Neuronal stem cell (in vitro differentiated cells): ENCODE data around the gene RAB3GAP1.

Source experiments
- DNase-seq: peaks from one replicate; pipeline ENCODE4 v3.0.0-alpha.2; 2013; ENCODE audit warnings: low spot score
- H2AFZ ChIP-seq: one replicate; pipeline ENCODE4 v1.6.1; 2013; ENCODE audit warnings: mild to moderate bottlenecking, low read length, inconsistent platforms
- H2AK5ac ChIP-seq: 2 replicates; pipeline ENCODE4 v1.6.1; 2013; ENCODE audit warnings: low read depth, mild to moderate bottlenecking, inconsistent platforms, low read length, moderate library complexity, mixed read lengths
- H2BK120ac ChIP-seq: 2 replicates; pipeline ENCODE4 v1.6.1; 2013; ENCODE audit warnings: low read depth, mild to moderate bottlenecking, inconsistent platforms, low read length, moderate library complexity, mixed read lengths
- H2BK12ac ChIP-seq: one replicate; pipeline ENCODE4 v1.6.1; 2013; ENCODE audit warnings: low read length, inconsistent platforms
- H2BK15ac ChIP-seq: 2 replicates; pipeline ENCODE4 v1.6.1; 2013; ENCODE audit warnings: mild to moderate bottlenecking, low read length, inconsistent platforms, mixed read lengths
- H2BK5ac ChIP-seq: one replicate; pipeline ENCODE4 v1.6.1; 2013; ENCODE audit warnings: inconsistent platforms, mild to moderate bottlenecking, low read length, moderate library complexity
- H3K14ac ChIP-seq: one replicate; pipeline ENCODE4 v1.6.1; 2013; ENCODE audit warnings: low read length, inconsistent platforms
- H3K18ac ChIP-seq: 2 replicates; pipeline ENCODE4 v1.6.1; 2013; ENCODE audit warnings: low read length, inconsistent platforms
- H3K23ac ChIP-seq: 2 replicates; pipeline ENCODE4 v1.6.1; 2013; ENCODE audit warnings: low read depth, mild to moderate bottlenecking, mixed read lengths, low read length, inconsistent platforms; ENCODE audit not compliant: poor library complexity
- H3K27ac ChIP-seq: replicated peaks from 3 replicates; pipeline ENCODE4 v1.5.1; 2013; ENCODE audit warnings: low read length, inconsistent platforms
- H3K27me3 ChIP-seq, 3 experiments: 2 replicates each; pipeline ENCODE4 v1.6.1; 2013; ENCODE audit warnings: low read length in 3 of 3, mild to moderate bottlenecking in 2 of 3, inconsistent platforms in 1 of 3, low read depth in 1 of 3, mixed read lengths in 1 of 3, moderate library complexity in 1 of 3; ENCODE audit not compliant: control insufficient read depth in 3 of 3, insufficient read depth in 3 of 3
- H3K36me3 ChIP-seq, 2 donors: replicated peaks in 1 of 2; 2 replicates each; pipeline ENCODE4 v1.6.1; 2013; ENCODE audit warnings: low read length in 2 of 2; ENCODE audit not compliant: control insufficient read depth in 2 of 2, insufficient read depth in 2 of 2
- H3K4ac ChIP-seq: 2 replicates; pipeline ENCODE4 v1.6.1; 2013; ENCODE audit warnings: inconsistent platforms, mild to moderate bottlenecking, low read length, moderate library complexity
- H3K4me1 ChIP-seq, 2 donors: 1 replicate in 1 of 2; 2 replicates in 1 of 2; pipeline ENCODE4 v1.6.1; 2013; ENCODE audit warnings: low read length in 2 of 2, low read depth in 1 of 2; ENCODE audit not compliant: control insufficient read depth in 2 of 2, insufficient read depth in 1 of 2
- H3K4me2 ChIP-seq: one replicate; pipeline ENCODE4 v1.6.1; 2013; ENCODE audit warnings: mild to moderate bottlenecking, low read length, inconsistent platforms; ENCODE audit not compliant: insufficient read depth, poor library complexity, severe bottlenecking
- H3K4me3 ChIP-seq, 2 donors: 2 replicates each; pipeline ENCODE4 v1.5.1; 2013; ENCODE audit warnings: low read length in 2 of 2, mild to moderate bottlenecking in 2 of 2, inconsistent platforms in 1 of 2, moderate library complexity in 1 of 2
- H3K79me1 ChIP-seq: one replicate; pipeline ENCODE4 v1.6.1; 2013; ENCODE audit warnings: low read depth, mild to moderate bottlenecking, inconsistent platforms, low read length, moderate library complexity
- H3K9ac ChIP-seq: one replicate; pipeline ENCODE4 v1.6.1; 2013; ENCODE audit warnings: mild to moderate bottlenecking, low read depth, low read length, inconsistent platforms; ENCODE audit not compliant: poor library complexity
- H3K9me3 ChIP-seq, 2 donors: replicated peaks in 1 of 2; 2 replicates each; pipeline versions ENCODE3 to v1.6.1; 2013; ENCODE audit warnings: low read length in 2 of 2, mild to moderate bottlenecking in 2 of 2, inconsistent platforms in 1 of 2, low read depth in 1 of 2, mixed read lengths in 1 of 2, moderate library complexity in 1 of 2; ENCODE audit not compliant: control insufficient read depth in 2 of 2, insufficient read depth in 1 of 2
- H4K8ac ChIP-seq: one replicate; pipeline ENCODE4 v1.6.1; 2013; ENCODE audit warnings: low read depth, mild to moderate bottlenecking, inconsistent platforms, low read length, moderate library complexity
- H4K91ac ChIP-seq: one replicate; pipeline ENCODE4 v1.6.1; 2013; ENCODE audit warnings: low read length, low read depth, mild to moderate bottlenecking, inconsistent platforms; ENCODE audit not compliant: poor library complexity
- WGBS, 2 donors: extraction: QIAGEN DNeasy Blood & Tissue Kit; methylation state at CpG; one replicate each; pipeline ENCODE4 v1.1.7; 2013; ENCODE audit warnings: missing lambda C conversion rate in 2 of 2, mixed read lengths in 1 of 2; ENCODE audit not compliant: insufficient read length in 2 of 2, insufficient replicate concordance in 1 of 2; ENCODE audit errors: extremely low coverage in 2 of 2; 5-methylcytosine and 5-hydroxymethylcytosine counted together

Gene RAB3GAP1

GRCh38 chr2:135174049-135174809 is 122.1 kb downstream of the RAB3GAP1 start:
- Histone ChIP-seq H2BK12ac (no peak overlapping the region), H3K23ac (no peak overlapping the region), H3K36me3 (peaks cover 4 to 49% of the 10 kb centered on the region in 2 donors), H3K4me3 (no peak overlapping the region), H2AFZ (no peak overlapping the region), H3K9ac (no peak overlapping the region), H4K91ac (no peak overlapping the region), H3K18ac (no peak overlapping the region), H3K4me2 (no peak overlapping the region), H3K4ac (no peak overlapping the region), H2BK5ac (no peak overlapping the region), H2BK120ac (no peak overlapping the region), H3K27ac (no peak overlapping the region), H3K79me1 (no peaks in the 10 kb centered on the region), H2BK15ac (no peak overlapping the region), H4K8ac (no peak overlapping the region), H3K4me1 (peaks cover 0 to 3% of the 10 kb centered on the region in 2 donors), H3K9me3 (peaks cover 0 to 13% of the 10 kb centered on the region in 2 donors), H3K14ac (no peak overlapping the region), H3K27me3 (no peaks in the 10 kb centered on the region), H2AK5ac (no peak overlapping the region)
- no CpG with 5 or more reads among the region's 9 CpGs for WGBS, 2 donors
- DNase-seq = no peak

GRCh38 chr2:135174810-135175093 is 122.7 kb downstream of the RAB3GAP1 start:
- no CpG with 5 or more reads among the region's 6 CpGs for WGBS, 2 donors
- no peak overlapping the region for H2AK5ac ChIP-seq
- no peak overlapping the region for H3K4me3 ChIP-seq
- H2AFZ ChIP-seq = no peak overlapping the region
- no peak overlapping the region for H3K9ac ChIP-seq
- H4K8ac ChIP-seq = no peak overlapping the region
- no peak overlapping the region for H2BK12ac ChIP-seq
- no peaks in the 10 kb centered on the region for H3K27me3 ChIP-seq
- H2BK120ac ChIP-seq = no peak overlapping the region
- no peak overlapping the region for H4K91ac ChIP-seq
- H3K14ac ChIP-seq = no peak overlapping the region
- H3K4me2 ChIP-seq = no peak overlapping the region
- no peak overlapping the region for H3K27ac ChIP-seq
- H3K23ac ChIP-seq = no peak overlapping the region
- H3K18ac ChIP-seq = no peak overlapping the region
- no peak overlapping the region for H3K4ac ChIP-seq
- peaks cover 0 to 10% of the 10 kb centered on the region in 2 donors for H3K9me3 ChIP-seq
- H3K36me3 ChIP-seq = peaks cover 4 to 44% of the 10 kb centered on the region in 2 donors
- DNase-seq = no peak
- H3K4me1 ChIP-seq = peaks cover 0 to 3% of the 10 kb centered on the region in 2 donors
- no peaks in the 10 kb centered on the region for H3K79me1 ChIP-seq
- H2BK5ac ChIP-seq = no peak overlapping the region
- H2BK15ac ChIP-seq = no peak overlapping the region

GRCh38 chr2:135175177-135175576 is 123.1 kb downstream of the RAB3GAP1 start:
- no peak overlapping the region for H3K23ac ChIP-seq
- H3K4me1 ChIP-seq = peaks cover 0 to under 1% of the 10 kb centered on the region in 2 donors

DNA sequence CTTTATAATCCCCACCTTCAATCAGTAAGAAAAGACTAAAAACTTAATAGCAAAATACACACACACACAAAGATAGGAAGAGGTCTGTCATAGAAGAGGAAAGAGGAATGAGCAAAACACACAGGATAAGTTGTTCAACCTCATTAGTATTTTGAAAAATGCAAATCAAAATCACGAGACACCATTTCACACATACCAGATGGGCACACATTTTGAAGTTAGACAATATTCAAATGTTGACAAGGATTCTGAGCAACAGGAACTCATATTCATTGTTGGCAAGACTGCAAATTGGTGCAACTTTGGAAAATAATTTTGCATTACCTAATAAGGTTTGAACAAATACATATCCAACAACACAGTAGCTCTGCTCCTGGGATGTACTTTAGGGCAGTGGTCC is 127.6 kb downstream of the RAB3GAP1 start:
- Histone ChIP-seq H3K9me3 (peaks cover 0 to 4% of the 10 kb centered on the region in 2 donors), H2AK5ac (no peak overlapping the region), H3K27me3 (no peaks in the 10 kb centered on the region), H2AFZ (no peak overlapping the region), H4K8ac (no peak overlapping the region), H2BK120ac (no peak overlapping the region), H4K91ac (no peak overlapping the region), H2BK15ac (no peak overlapping the region), H3K23ac (no peak overlapping the region), H3K36me3 (peaks cover 4 to 14% of the 10 kb centered on the region in 2 donors), H3K14ac (no peak overlapping the region), H3K79me1 (no peaks in the 10 kb centered on the region), H3K4me2 (no peak overlapping the region), H2BK5ac (no peak overlapping the region), H3K9ac (no peak overlapping the region), H3K4me1 (peaks cover 0 to 10% of the 10 kb centered on the region in 2 donors), H2BK12ac (no peak overlapping the region), H3K27ac (no peak overlapping the region), H3K4me3 (no peak overlapping the region), H3K4ac (no peak overlapping the region), H3K18ac (no peak overlapping the region)
- no CpG with 5 or more reads among the region's 1 CpG for WGBS, 2 donors
- DNase-seq = no peak

More at GRCh38 chr2:135175177-135175576, 123.1 kb downstream of the RAB3GAP1 start:
- H4K8ac ChIP-seq = no peak overlapping the region
- no peak overlapping the region for H2BK12ac ChIP-seq
- H2AK5ac ChIP-seq = no peak overlapping the region
- WGBS, 2 donors = no CpG with 5 or more reads among the region's 3 CpGs
- H3K79me1 ChIP-seq = no peaks in the 10 kb centered on the region
- no peak overlapping the region for H3K18ac ChIP-seq
- H2BK120ac ChIP-seq = no peak overlapping the region
- no peak overlapping the region for H3K4me3 ChIP-seq
- no peak overlapping the region for H3K4ac ChIP-seq
- no peaks in the 10 kb centered on the region for H3K27me3 ChIP-seq
- no peak overlapping the region for H2AFZ ChIP-seq
- H3K36me3 ChIP-seq = peaks cover 4 to 40% of the 10 kb centered on the region in 2 donors
- no peak overlapping the region for H4K91ac ChIP-seq
- DNase-seq = no peak
- no peak overlapping the region for H3K14ac ChIP-seq
- H2BK15ac ChIP-seq = no peak overlapping the region
- H3K4me2 ChIP-seq = no peak overlapping the region
- H3K27ac ChIP-seq = no peak overlapping the region
- peaks cover 0 to 5% of the 10 kb centered on the region in 2 donors for H3K9me3 ChIP-seq
- no peak overlapping the region for H3K9ac ChIP-seq
- no peak overlapping the region for H2BK5ac ChIP-seq
